Choroid plexus epithelial cell (primary cell): Measurements from ENCODE around the gene GAPDHS.

Source experiments
- DNase-seq: peaks from one replicate; pipeline ENCODE4 v3.0.0-alpha.2; 2010; ENCODE audit warnings: low read depth
- H3K4me3 ChIP-seq: 2 replicates; pipeline ENCODE4 v1.5.1; 2011; ENCODE audit warnings: low read depth, mild to moderate bottlenecking, control low read depth, low read length, moderate library complexity
- TF ChIP-seq, protein P1 (sequence below): conservative IDR thresholded peaks from 2 replicates; pipeline ENCODE4 v1.5.1; 2011; ENCODE audit warnings: low read depth, mild to moderate bottlenecking, control low read depth, inconsistent platforms, low read length, moderate library complexity

GAPDHS gene

DNA sequence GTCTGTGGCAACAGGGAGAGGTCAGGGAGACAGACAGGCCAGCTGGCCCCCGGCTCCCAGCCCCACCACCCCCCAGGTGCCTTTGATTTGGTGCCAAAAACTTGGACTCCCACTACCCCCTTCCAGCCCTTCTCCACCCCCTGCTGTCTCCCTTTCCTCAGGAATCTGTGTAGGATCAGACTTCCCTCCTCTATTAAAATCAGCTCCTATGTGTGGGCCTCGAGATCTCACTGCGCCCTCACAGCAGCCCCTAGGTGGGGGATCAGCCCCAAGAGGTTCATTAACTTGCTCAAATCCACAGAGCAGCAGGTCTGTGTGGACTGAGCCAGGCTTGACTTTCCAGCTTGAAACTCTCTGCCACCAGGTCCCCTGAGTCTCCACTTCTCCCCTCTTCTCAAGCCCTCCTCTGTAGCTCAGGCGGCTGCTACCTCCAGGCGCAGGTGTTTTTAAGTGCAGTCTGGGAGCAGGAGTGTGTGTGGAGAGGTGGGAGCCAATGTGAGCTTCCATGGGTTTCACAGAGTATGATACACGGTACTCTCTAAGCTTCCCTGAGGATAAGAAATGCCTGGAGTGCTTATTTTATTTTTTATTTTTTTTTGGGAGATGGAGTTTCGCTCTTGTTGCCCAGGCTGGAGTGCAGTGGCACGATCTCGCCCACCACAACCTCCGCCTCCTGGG is 1.7 kb downstream of the GAPDHS start:
- TF ChIP-seq, protein P1, sequence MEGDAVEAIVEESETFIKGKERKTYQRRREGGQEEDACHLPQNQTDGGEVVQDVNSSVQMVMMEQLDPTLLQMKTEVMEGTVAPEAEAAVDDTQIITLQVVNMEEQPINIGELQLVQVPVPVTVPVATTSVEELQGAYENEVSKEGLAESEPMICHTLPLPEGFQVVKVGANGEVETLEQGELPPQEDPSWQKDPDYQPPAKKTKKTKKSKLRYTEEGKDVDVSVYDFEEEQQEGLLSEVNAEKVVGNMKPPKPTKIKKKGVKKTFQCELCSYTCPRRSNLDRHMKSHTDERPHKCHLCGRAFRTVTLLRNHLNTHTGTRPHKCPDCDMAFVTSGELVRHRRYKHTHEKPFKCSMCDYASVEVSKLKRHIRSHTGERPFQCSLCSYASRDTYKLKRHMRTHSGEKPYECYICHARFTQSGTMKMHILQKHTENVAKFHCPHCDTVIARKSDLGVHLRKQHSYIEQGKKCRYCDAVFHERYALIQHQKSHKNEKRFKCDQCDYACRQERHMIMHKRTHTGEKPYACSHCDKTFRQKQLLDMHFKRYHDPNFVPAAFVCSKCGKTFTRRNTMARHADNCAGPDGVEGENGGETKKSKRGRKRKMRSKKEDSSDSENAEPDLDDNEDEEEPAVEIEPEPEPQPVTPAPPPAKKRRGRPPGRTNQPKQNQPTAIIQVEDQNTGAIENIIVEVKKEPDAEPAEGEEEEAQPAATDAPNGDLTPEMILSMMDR, result no peak
- H3K4me3 ChIP-seq, result no peak overlapping the region
- no peak for DNase-seq

GRCh38 chr19:35539314-35539713 is 6.1 kb downstream of the GAPDHS start:
- DNase-seq, result no peak
- no peak overlapping the region for H3K4me3 ChIP-seq
- TF ChIP-seq, protein P1, result no peak

- DNase-seq, result no peak
- TF ChIP-seq, protein P1, result no peak
- no peak overlapping the region for H3K4me3 ChIP-seq
These were observed 6.6 kb downstream of the GAPDHS start for GRCh38 chr19:35539850-35540249.

DNA sequence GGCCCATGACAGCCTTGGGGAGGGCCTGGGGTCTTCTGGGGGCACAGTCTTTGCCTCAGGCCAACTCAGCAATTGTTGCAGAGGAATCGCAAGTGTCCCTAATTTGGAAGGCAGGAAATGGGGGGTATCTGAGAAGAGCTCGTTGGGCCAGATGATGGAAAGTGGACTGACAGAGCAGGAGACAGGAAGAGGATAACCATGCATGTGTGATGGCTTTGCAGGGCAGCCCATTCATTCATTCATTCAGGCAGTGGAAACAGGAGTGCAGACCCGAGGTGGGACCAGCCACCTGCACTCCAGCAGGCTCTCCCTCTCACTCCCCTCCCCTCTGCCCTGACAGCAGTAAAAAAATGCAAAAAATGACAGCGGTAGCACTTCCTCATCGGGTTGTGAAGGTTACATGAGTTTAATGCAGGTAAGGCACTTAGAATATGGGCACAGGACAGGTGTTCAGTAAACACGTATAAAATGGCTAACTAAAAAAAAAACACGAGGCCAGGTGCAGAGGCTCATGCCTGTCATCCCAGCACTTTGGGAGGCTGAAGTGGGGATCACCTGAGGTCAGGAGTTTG is 7.2 kb downstream of the GAPDHS start:
- TF ChIP-seq, protein P1, result no peak
- no peak for DNase-seq
- no peak overlapping the region for H3K4me3 ChIP-seq

DNA sequence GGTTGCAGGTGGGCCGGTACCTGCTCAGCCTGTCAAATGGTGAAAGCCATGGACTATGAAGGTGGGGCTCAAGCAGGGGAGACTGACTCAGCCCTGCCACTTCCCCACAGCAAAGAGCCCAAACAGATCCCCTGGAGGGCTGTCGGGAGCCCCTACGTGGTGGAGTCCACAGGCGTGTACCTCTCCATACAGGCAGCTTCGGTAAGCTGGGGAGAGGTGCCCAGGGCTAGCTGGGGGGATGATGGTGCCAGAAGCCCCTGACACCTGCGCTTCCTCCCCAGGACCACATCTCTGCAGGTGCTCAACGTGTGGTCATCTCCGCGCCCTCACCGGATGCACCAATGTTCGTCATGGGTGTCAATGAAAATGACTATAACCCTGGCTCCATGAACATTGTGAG is 9.0 kb downstream of the GAPDHS start:
- TF ChIP-seq, protein P1, result no peak
- H3K4me3 ChIP-seq, result no peak overlapping the region
- no peak for DNase-seq

- TF ChIP-seq, protein P1, result no peak
- DNase-seq, result no peak
- H3K4me3 ChIP-seq, result no peak overlapping the region
These were observed 10.2 kb downstream of the GAPDHS start for GRCh38 chr19:35543280-35544109.
